Measurements from ENCODE around the gene AGBL1.

The AGBL1 gene

GRCh38 chr15:86247249-86247955 lies 167.7 kb downstream of the AGBL1 start:
- no peak for DNase-seq

- no peak for DNase-seq
Measured at GRCh38 chr15:86255247-86255646, 175.6 kb downstream of the AGBL1 start.

- DNase-seq = no peak
Measured at GRCh38 chr15:86256628-86257027, 177.0 kb downstream of the AGBL1 start.

GRCh38 chr15:86259589-86259988 lies 179.9 kb downstream of the AGBL1 start:
- DNase-seq = no peak

GRCh38 chr15:86263230-86263629 lies 183.6 kb downstream of the AGBL1 start:
- no peak for DNase-seq

- DNase-seq = no peak
Measured at GRCh38 chr15:86266896-86267484, 187.3 kb downstream of the AGBL1 start.

- DNase-seq = no peak
Measured at GRCh38 chr15:86267892-86268291, 188.2 kb downstream of the AGBL1 start.

GRCh38 chr15:86268558-86268957 lies 188.9 kb downstream of the AGBL1 start:
- DNase-seq = no peak

- DNase-seq = no peak
Measured at GRCh38 chr15:86273309-86273708, 193.6 kb downstream of the AGBL1 start.

GRCh38 chr15:86275361-86275760 lies 195.7 kb downstream of the AGBL1 start:
- DNase-seq = no peak

- DNase-seq = no peak
Measured at GRCh38 chr15:86278586-86278985, 198.9 kb downstream of the AGBL1 start.

GRCh38 chr15:86284635-86285034 lies 205.0 kb downstream of the AGBL1 start:
- DNase-seq = no peak

GRCh38 chr15:86295511-86295910 lies 215.8 kb downstream of the AGBL1 start:
- DNase-seq = no peak

- no peak for DNase-seq
Measured at GRCh38 chr15:86296769-86297168, 217.1 kb downstream of the AGBL1 start.

GRCh38 chr15:86300390-86301125 lies 220.9 kb downstream of the AGBL1 start:
- peak; percentile 32 for DNase-seq

- DNase-seq = no peak
Measured at GRCh38 chr15:86311568-86312280, 232.1 kb downstream of the AGBL1 start.

- DNase-seq = no peak
Measured at GRCh38 chr15:86312486-86312885, 232.8 kb downstream of the AGBL1 start.

- DNase-seq = no peak
Measured at GRCh38 chr15:86316216-86316615, 236.5 kb downstream of the AGBL1 start.

GRCh38 chr15:86316726-86317383 lies 237.2 kb downstream of the AGBL1 start:
- no peak for DNase-seq

- DNase-seq = no peak
Measured at GRCh38 chr15:86317384-86317740, 237.7 kb downstream of the AGBL1 start.

- no peak for DNase-seq
Measured at GRCh38 chr15:86322629-86323028, 243.0 kb downstream of the AGBL1 start.

GRCh38 chr15:86327230-86327865 lies 247.7 kb downstream of the AGBL1 start:
- no peak for DNase-seq

- DNase-seq = no peak
Measured at GRCh38 chr15:86328658-86329057, 249.0 kb downstream of the AGBL1 start.
